ENCODE results near the gene APOL1.
"Not testable (repeated sequence)": the region's sequence is repeated elsewhere in the genome, so short reads cannot be mapped to it uniquely, and the experiment has no call there.

The APOL1 gene

DNA sequence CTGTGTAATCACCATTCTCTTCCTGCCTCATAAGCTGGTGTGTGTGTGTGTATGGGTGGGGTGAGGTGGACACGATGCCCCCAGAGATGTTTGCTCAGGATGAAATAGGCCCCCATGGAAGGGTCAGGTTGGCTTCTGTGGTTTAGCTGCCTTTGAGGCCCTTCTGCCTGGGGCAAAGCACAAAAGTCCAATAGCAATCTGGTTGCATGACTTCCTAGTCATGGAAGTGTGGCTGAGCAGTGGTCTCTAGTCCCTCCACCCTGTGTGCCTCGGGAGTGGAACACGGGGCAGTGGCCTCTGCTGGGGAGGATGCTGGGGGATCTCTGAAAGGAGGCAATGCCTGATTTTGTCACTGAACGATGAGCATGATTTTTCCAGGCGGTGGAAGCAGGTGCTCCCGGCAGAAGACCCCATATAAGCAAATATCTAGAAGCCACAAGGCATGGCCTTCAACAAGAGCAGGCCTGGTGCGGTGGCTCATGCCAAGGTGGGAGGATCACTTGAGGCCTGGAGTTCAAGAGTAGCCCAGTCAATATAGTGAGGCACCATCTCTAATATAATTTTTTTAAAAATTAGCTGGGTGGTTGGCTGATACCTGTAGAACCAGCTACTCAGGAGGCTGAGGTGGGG lies 839 bp upstream of the APOL1 start:
- H3K9ac ChIP-seq (ENCODE audit: low read length); H3K4me3 ChIP-seq (ENCODE audit: low read length); H3K9me3 ChIP-seq (ENCODE audit: control insufficient read depth, low read length); H3K27me3 ChIP-seq (ENCODE audit: control insufficient read depth, insufficient read depth, low read length); H3K36me3 ChIP-seq (ENCODE audit: control insufficient read depth, insufficient read depth, low read length): not testable (repeated sequence)
- H3K4me1 ChIP-seq (ENCODE audit: control insufficient read depth, insufficient read depth, low read length) = peaks cover 50% of the 10 kb centered on the region

- no peaks in the 10 kb centered on the region for H3K9me3 ChIP-seq (ENCODE audit: control insufficient read depth, low read length)
- peak overlapping the region; percentile 80 for H3K9ac ChIP-seq (ENCODE audit: low read length)
- H3K36me3 ChIP-seq (ENCODE audit: control insufficient read depth, insufficient read depth, low read length) = peaks cover 5% of the 10 kb centered on the region
- peak overlapping the region; percentile 82 for H3K4me3 ChIP-seq (ENCODE audit: low read length)
- H3K27me3 ChIP-seq (ENCODE audit: control insufficient read depth, insufficient read depth, low read length) = no peaks in the 10 kb centered on the region
- peaks cover 52% of the 10 kb centered on the region for H3K4me1 ChIP-seq (ENCODE audit: control insufficient read depth, insufficient read depth, low read length)
Observed at GRCh38 chr22:36253523-36254490, 874 bp downstream of the APOL1 start.

- H3K27me3 ChIP-seq (ENCODE audit: control insufficient read depth, insufficient read depth, low read length); H3K4me3 ChIP-seq (ENCODE audit: low read length): not testable (repeated sequence)
Observed at GRCh38 chr22:36255572-36255971, 2.6 kb downstream of the APOL1 start.

DNA sequence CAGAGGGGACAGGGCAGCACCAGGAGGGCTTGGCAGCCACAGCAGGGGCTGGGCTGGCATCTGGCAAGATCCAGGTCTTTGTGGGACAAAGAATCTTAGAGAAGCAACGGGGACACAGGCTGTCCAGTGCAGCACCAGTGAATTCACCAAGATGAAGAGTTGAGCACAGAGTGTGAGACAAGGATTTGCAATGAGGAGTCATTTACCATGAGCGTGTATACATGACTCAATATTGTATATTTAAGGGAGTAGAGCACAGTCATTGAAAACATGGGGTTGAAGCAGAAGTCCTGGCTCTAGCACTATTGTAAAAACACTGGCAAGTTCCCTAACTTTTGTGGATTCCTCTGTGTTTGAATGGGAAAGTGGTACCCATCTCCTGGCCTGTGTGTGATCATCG lies 3.5 kb downstream of the APOL1 start:
- H3K4me1 ChIP-seq (ENCODE audit: control insufficient read depth, insufficient read depth, low read length) = peaks cover 41% of the 10 kb centered on the region
- no peaks in the 10 kb centered on the region for H3K9me3 ChIP-seq (ENCODE audit: control insufficient read depth, low read length)
- no peak overlapping the region for H3K9ac ChIP-seq (ENCODE audit: low read length)
- H3K27me3 ChIP-seq (ENCODE audit: control insufficient read depth, insufficient read depth, low read length) = no peaks in the 10 kb centered on the region
- H3K4me3 ChIP-seq (ENCODE audit: low read length) = no peak overlapping the region
- H3K36me3 ChIP-seq (ENCODE audit: control insufficient read depth, insufficient read depth, low read length) = peaks cover 8% of the 10 kb centered on the region

More at GRCh38 chr22:36255572-36255971, 2.6 kb downstream of the APOL1 start:
- H3K9me3 ChIP-seq (ENCODE audit: control insufficient read depth, low read length); H3K36me3 ChIP-seq (ENCODE audit: control insufficient read depth, insufficient read depth, low read length); H3K9ac ChIP-seq (ENCODE audit: low read length): not testable (repeated sequence)
- H3K4me1 ChIP-seq (ENCODE audit: control insufficient read depth, insufficient read depth, low read length) = peaks cover 46% of the 10 kb centered on the region

GRCh38 chr22:36257308-36257707 lies 4.4 kb downstream of the APOL1 start:
- Histone ChIP-seq H3K9ac (ENCODE audit: low read length) (no peak overlapping the region), H3K27me3 (ENCODE audit: control insufficient read depth, insufficient read depth, low read length) (no peaks in the 10 kb centered on the region), H3K4me1 (ENCODE audit: control insufficient read depth, insufficient read depth, low read length) (peaks cover 41% of the 10 kb centered on the region), H3K4me3 (ENCODE audit: low read length) (no peak overlapping the region), H3K36me3 (ENCODE audit: control insufficient read depth, insufficient read depth, low read length) (peaks cover 8% of the 10 kb centered on the region), H3K9me3 (ENCODE audit: control insufficient read depth, low read length) (no peaks in the 10 kb centered on the region)

DNA sequence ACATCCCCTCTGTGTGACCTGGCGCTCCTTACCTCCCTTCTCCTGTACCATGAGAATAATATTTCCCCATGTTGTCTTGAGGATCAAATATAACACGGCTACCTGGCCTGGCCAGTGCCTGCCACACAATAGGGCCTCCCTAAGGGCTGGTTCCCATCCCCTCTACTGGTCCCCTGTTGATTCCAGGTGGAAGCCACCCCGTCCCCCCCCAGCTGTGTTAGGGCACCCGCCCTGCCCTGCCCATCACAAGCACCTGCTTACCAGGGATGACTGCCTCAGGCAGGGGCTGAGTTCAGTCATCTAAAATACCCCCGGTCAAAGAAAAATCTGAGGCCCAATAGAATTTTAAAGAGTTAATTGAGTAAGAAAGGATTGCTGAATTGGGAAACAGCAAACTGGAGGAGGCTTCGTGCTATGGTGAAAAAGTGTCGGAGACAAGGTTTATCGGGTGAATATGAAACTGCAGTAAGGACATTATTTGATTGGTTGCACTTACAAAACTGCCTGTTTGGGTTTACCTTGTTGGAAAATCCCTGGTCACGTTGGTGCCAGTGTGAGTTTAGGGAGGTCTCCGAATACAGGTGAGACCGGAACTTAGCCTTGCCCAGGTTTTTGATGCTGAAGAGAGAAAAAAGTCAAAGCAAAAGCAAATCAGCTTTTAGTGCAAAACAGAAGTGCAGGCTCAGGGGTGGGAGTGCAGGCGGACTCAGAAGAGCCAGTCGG lies 5.2 kb downstream of the APOL1 start:
- H3K4me3 ChIP-seq (ENCODE audit: low read length) = no peak overlapping the region
- H3K9ac ChIP-seq (ENCODE audit: low read length) = no peak overlapping the region
- H3K36me3 ChIP-seq (ENCODE audit: control insufficient read depth, insufficient read depth, low read length) = peaks cover 8% of the 10 kb centered on the region
- no peaks in the 10 kb centered on the region for H3K9me3 ChIP-seq (ENCODE audit: control insufficient read depth, low read length)
- no peaks in the 10 kb centered on the region for H3K27me3 ChIP-seq (ENCODE audit: control insufficient read depth, insufficient read depth, low read length)
- H3K4me1 ChIP-seq (ENCODE audit: control insufficient read depth, insufficient read depth, low read length) = peaks cover 35% of the 10 kb centered on the region

- Histone ChIP-seq H3K4me1 (ENCODE audit: control insufficient read depth, insufficient read depth, low read length) (peaks cover 28% of the 10 kb centered on the region), H3K4me3 (ENCODE audit: low read length) (no peak overlapping the region)
Observed at GRCh38 chr22:36258701-36259614, 6.0 kb downstream of the APOL1 start.

GRCh38 chr22:36259615-36260300 lies 6.8 kb downstream of the APOL1 start:
- no peak overlapping the region for H3K4me3 ChIP-seq (ENCODE audit: low read length)
- H3K9me3 ChIP-seq (ENCODE audit: control insufficient read depth, low read length) = no peaks in the 10 kb centered on the region
- H3K9ac ChIP-seq (ENCODE audit: low read length) = no peak overlapping the region
- peaks cover 20% of the 10 kb centered on the region for H3K4me1 ChIP-seq (ENCODE audit: control insufficient read depth, insufficient read depth, low read length)
- H3K27me3 ChIP-seq (ENCODE audit: control insufficient read depth, insufficient read depth, low read length) = no peaks in the 10 kb centered on the region
- H3K36me3 ChIP-seq (ENCODE audit: control insufficient read depth, insufficient read depth, low read length) = peaks cover 8% of the 10 kb centered on the region

More at GRCh38 chr22:36258701-36259614, 6.0 kb downstream of the APOL1 start:
- Histone ChIP-seq H3K9me3 (ENCODE audit: control insufficient read depth, low read length) (no peaks in the 10 kb centered on the region), H3K9ac (ENCODE audit: low read length) (no peak overlapping the region), H3K27me3 (ENCODE audit: control insufficient read depth, insufficient read depth, low read length) (no peaks in the 10 kb centered on the region), H3K36me3 (ENCODE audit: control insufficient read depth, insufficient read depth, low read length) (peaks cover 8% of the 10 kb centered on the region)

DNA sequence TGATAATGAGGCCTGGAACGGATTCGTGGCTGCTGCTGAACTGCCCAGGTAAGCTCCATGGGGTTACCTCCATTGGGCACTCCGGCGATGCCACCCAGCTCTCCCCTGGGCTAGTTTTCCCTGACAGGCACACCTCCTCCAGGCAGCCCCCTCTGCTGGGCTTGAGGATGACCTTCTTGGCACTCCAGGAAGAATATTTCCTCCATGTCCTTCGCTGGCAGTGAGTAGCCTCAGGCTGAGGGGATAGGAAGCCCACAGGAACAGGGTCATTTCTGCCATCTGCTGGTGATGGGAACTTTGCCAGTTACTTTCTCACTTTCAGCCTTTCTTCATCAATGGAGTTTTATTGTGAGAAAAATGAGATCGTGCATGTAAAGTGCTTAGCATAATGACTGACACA lies 8.7 kb downstream of the APOL1 start:
- not testable (repeated sequence) for H3K9ac ChIP-seq (ENCODE audit: low read length); H3K4me1 ChIP-seq (ENCODE audit: control insufficient read depth, insufficient read depth, low read length); H3K27me3 ChIP-seq (ENCODE audit: control insufficient read depth, insufficient read depth, low read length); H3K9me3 ChIP-seq (ENCODE audit: control insufficient read depth, low read length); H3K4me3 ChIP-seq (ENCODE audit: low read length)
- H3K36me3 ChIP-seq (ENCODE audit: control insufficient read depth, insufficient read depth, low read length) = peaks cover 14% of the 10 kb centered on the region

DNA sequence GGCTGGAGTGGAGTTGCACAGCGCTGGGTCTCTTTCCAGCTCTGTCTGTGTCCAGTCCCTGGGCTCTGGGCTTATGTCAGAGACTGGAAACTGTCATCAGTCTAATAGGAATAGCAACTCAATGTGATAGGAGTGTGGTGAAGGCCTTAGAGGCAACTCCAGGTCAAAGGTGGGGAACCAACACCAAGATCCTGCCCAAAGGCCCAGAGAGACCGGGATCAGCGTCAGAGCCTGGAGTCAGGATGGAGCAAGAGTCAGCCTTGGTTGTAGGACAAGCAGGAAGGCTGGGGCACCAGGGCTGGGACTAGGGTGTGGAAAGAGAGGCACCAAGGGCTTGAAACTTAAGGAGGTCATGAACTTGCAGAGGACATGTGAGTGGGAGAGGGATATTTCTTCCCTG lies 9.4 kb downstream of the APOL1 start:
- not testable (repeated sequence) for H3K9me3 ChIP-seq (ENCODE audit: control insufficient read depth, low read length); H3K9ac ChIP-seq (ENCODE audit: low read length); H3K4me3 ChIP-seq (ENCODE audit: low read length); H3K4me1 ChIP-seq (ENCODE audit: control insufficient read depth, insufficient read depth, low read length); H3K27me3 ChIP-seq (ENCODE audit: control insufficient read depth, insufficient read depth, low read length)
- peaks cover 14% of the 10 kb centered on the region for H3K36me3 ChIP-seq (ENCODE audit: control insufficient read depth, insufficient read depth, low read length)

GRCh38 chr22:36263216-36263673 lies 10.3 kb downstream of the APOL1 start:
- not testable (repeated sequence) for H3K27me3 ChIP-seq (ENCODE audit: control insufficient read depth, insufficient read depth, low read length); H3K4me1 ChIP-seq (ENCODE audit: control insufficient read depth, insufficient read depth, low read length); H3K4me3 ChIP-seq (ENCODE audit: low read length); H3K36me3 ChIP-seq (ENCODE audit: control insufficient read depth, insufficient read depth, low read length); H3K9ac ChIP-seq (ENCODE audit: low read length); H3K9me3 ChIP-seq (ENCODE audit: control insufficient read depth, low read length)
